ENCODE measurements around the gene GEMIN2.
"Not testable (repeated sequence)": the region's sequence is repeated elsewhere in the genome, so short reads cannot be mapped to it uniquely, and the experiment has no call there.

GRCh38 chr14:39183685-39184003, 69.5 kb downstream of the GEMIN2 start:
- TF ChIP-seq, protein P1, sequence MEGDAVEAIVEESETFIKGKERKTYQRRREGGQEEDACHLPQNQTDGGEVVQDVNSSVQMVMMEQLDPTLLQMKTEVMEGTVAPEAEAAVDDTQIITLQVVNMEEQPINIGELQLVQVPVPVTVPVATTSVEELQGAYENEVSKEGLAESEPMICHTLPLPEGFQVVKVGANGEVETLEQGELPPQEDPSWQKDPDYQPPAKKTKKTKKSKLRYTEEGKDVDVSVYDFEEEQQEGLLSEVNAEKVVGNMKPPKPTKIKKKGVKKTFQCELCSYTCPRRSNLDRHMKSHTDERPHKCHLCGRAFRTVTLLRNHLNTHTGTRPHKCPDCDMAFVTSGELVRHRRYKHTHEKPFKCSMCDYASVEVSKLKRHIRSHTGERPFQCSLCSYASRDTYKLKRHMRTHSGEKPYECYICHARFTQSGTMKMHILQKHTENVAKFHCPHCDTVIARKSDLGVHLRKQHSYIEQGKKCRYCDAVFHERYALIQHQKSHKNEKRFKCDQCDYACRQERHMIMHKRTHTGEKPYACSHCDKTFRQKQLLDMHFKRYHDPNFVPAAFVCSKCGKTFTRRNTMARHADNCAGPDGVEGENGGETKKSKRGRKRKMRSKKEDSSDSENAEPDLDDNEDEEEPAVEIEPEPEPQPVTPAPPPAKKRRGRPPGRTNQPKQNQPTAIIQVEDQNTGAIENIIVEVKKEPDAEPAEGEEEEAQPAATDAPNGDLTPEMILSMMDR (IDR thresholded peaks at IDR 0.05; ENCODE audit: borderline replicate concordance, extremely low read depth, low read length, poor library complexity, severe bottlenecking), result not testable (repeated sequence)
- not testable (repeated sequence) for TF ChIP-seq EZH2 (IDR thresholded peaks at IDR 0.05; ENCODE audit: borderline replicate concordance, low read depth, low read length, severe bottlenecking)

Data from DND-41 (cell line).